OCI-LY3 (cell line): ENCODE data around the gene MLST8.

Experiments
- H2AFZ ChIP-seq: fragments of 200-600, 300-600 bp; shearing (Covaris generic); 2 replicates; pipeline ENCODE4 v1.6.0; 2014; ENCODE audit warnings: antibody characterized with exemption, low read depth, low read length
- H3K27ac ChIP-seq: fragments of 200-600, 300-600 bp; sonication (generic); 2 replicates; pipeline ENCODE4 v1.5.1; 2014; ENCODE audit warnings: mild to moderate bottlenecking, low read length, moderate library complexity, mixed read lengths
- H3K27me3 ChIP-seq: fragments of 200-600, 300-600 bp; sonication (generic); 2 replicates; pipeline ENCODE4 v1.6.1; 2014; ENCODE audit warnings: low read depth, low read length, mixed read lengths
- H3K36me3 ChIP-seq: fragments of 200-600, 300-600 bp; sonication (generic); replicated peaks from 2 replicates; pipeline ENCODE3; 2014; ENCODE audit warnings: low read depth, low read length, mixed read lengths
- H3K4me1 ChIP-seq: fragments of 300-600, 200-600 bp; sonication (generic); 2 replicates; pipeline ENCODE4 v1.6.1; 2014; ENCODE audit warnings: low read length, mixed read lengths
- H3K4me2 ChIP-seq: fragments of 200-600, 300-600 bp; sonication (generic); 2 replicates; pipeline ENCODE4 v1.6.1; 2014; ENCODE audit warnings: low read length, mixed read lengths
- H3K4me3 ChIP-seq: fragments of 300-600, 200-600 bp; sonication (generic); 2 replicates; pipeline ENCODE4 v1.5.1; 2014; ENCODE audit warnings: antibody characterized with exemption, mild to moderate bottlenecking, low read length, moderate library complexity
- H3K79me2 ChIP-seq: fragments of 300-600, 200-600 bp; shearing (Covaris generic); 2 replicates; pipeline ENCODE4 v1.6.1; 2014; ENCODE audit warnings: mild to moderate bottlenecking, low read length, mixed read lengths
- H3K9ac ChIP-seq: fragments of 300-600, 200-600 bp; shearing (Covaris generic); 2 replicates; pipeline ENCODE4 v1.6.0; 2014; ENCODE audit warnings: mild to moderate bottlenecking, low read length, moderate library complexity
- H3K9me3 ChIP-seq: fragments of 200-600, 300-600 bp; shearing (Covaris generic); 2 replicates; pipeline ENCODE4 v1.6.1; 2014; ENCODE audit warnings: low read length, mixed read lengths; ENCODE audit not compliant: insufficient read depth
- H4K20me1 ChIP-seq: fragments of 200-600, 300-600 bp; sonication (generic); 2 replicates; pipeline ENCODE4 v1.6.1; 2016; ENCODE audit warnings: low read length, mixed read lengths; ENCODE audit not compliant: insufficient read depth
- EZH2phosphoT487 ChIP-seq: fragments of 200-600 bp; shearing (Covaris generic); IDR thresholded peaks from 2 replicates; pipeline ENCODE4 v1.6.1; 2018; ENCODE audit warnings: antibody characterized with exemption, mixed run types, low read depth
- TF ChIP-seq, protein P1 (sequence below): fragments of 200-600, 300-600 bp; sonication (generic); IDR thresholded peaks from 2 replicates; pipeline ENCODE4 v1.5.1; 2014; ENCODE audit warnings: antibody characterized with exemption, low read length, low read depth

MLST8 gene

DNA sequence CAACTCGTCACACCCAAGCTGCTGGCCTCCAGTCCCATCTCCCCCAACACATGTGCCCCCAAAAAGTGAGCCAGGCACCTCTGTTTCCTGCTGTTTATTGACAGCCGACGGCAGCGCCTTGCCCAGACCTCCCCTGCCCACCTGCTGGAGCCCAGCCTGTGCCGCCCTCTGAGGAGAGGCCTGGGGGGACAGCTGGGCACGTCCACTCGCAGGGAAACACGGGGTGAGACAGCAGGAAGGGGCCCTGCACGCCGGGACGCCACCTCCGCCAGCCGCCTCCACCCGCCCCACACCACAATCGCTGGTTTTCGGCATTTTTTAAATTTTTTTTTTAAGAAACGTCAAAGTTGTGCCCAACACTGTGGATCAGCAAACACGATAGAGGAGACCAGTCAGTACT is 28.2 kb upstream of the MLST8 start:
- H3K9me3 ChIP-seq: no peaks in the 10 kb centered on the region
- no peak overlapping the region for H3K4me3 ChIP-seq
- no peaks in the 10 kb centered on the region for H4K20me1 ChIP-seq
- no peak overlapping the region for H3K27ac ChIP-seq
- peaks cover 17% of the 10 kb centered on the region for H3K36me3 ChIP-seq
- H3K4me2 ChIP-seq: no peak overlapping the region
- H2AFZ ChIP-seq: no peak overlapping the region
- TF ChIP-seq EZH2phosphoT487: no peak
- TF ChIP-seq, protein P1, sequence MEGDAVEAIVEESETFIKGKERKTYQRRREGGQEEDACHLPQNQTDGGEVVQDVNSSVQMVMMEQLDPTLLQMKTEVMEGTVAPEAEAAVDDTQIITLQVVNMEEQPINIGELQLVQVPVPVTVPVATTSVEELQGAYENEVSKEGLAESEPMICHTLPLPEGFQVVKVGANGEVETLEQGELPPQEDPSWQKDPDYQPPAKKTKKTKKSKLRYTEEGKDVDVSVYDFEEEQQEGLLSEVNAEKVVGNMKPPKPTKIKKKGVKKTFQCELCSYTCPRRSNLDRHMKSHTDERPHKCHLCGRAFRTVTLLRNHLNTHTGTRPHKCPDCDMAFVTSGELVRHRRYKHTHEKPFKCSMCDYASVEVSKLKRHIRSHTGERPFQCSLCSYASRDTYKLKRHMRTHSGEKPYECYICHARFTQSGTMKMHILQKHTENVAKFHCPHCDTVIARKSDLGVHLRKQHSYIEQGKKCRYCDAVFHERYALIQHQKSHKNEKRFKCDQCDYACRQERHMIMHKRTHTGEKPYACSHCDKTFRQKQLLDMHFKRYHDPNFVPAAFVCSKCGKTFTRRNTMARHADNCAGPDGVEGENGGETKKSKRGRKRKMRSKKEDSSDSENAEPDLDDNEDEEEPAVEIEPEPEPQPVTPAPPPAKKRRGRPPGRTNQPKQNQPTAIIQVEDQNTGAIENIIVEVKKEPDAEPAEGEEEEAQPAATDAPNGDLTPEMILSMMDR: no peak
- no peaks in the 10 kb centered on the region for H3K79me2 ChIP-seq
- no peaks in the 10 kb centered on the region for H3K27me3 ChIP-seq
- H3K9ac ChIP-seq: no peak overlapping the region
- no peaks in the 10 kb centered on the region for H3K4me1 ChIP-seq

DNA sequence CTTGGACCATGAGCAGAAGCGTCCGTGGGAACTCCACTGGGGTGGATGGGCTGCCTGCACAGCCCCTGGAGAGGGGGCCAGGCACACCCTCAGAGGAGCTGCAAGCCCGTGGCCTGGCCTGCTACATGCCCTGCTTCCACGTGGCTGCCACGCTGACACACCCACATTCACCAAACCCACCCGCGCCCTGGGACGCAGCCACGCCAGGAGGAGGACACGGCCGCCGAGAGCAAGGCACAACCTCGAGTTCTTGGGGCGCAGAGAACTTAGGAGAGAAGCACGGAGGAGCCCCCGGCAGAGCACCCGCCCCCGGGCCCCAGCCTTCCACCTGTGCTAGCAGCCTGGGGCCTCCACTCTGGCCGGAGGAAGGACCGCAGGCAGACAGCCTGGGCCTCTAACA is 27.7 kb upstream of the MLST8 start:
- TF ChIP-seq EZH2phosphoT487: no peak
- TF ChIP-seq, protein P1: no peak
- no peak overlapping the region for H3K4me3 ChIP-seq
- no peak overlapping the region for H3K9ac ChIP-seq
- no peaks in the 10 kb centered on the region for H3K9me3 ChIP-seq
- H3K4me1 ChIP-seq: no peaks in the 10 kb centered on the region
- H3K79me2 ChIP-seq: no peaks in the 10 kb centered on the region
- H2AFZ ChIP-seq: no peak overlapping the region
- peaks cover 17% of the 10 kb centered on the region for H3K36me3 ChIP-seq
- H3K4me2 ChIP-seq: no peak overlapping the region
- H4K20me1 ChIP-seq: no peaks in the 10 kb centered on the region
- H3K27ac ChIP-seq: no peak overlapping the region
- no peaks in the 10 kb centered on the region for H3K27me3 ChIP-seq

GRCh38 chr16:2178321-2179106 is 26.7 kb upstream of the MLST8 start:
- Histone ChIP-seq H3K27ac (no peak overlapping the region), H4K20me1 (no peaks in the 10 kb centered on the region), H3K4me2 (no peak overlapping the region), H3K9me3 (no peaks in the 10 kb centered on the region), H3K36me3 (peaks cover 17% of the 10 kb centered on the region), H3K79me2 (no peaks in the 10 kb centered on the region), H2AFZ (no peak overlapping the region), H3K4me3 (no peak overlapping the region), H3K4me1 (no peaks in the 10 kb centered on the region), H3K27me3 (no peaks in the 10 kb centered on the region), H3K9ac (no peak overlapping the region)
- no peak for TF ChIP-seq EZH2phosphoT487
- TF ChIP-seq, protein P1: no peak

DNA sequence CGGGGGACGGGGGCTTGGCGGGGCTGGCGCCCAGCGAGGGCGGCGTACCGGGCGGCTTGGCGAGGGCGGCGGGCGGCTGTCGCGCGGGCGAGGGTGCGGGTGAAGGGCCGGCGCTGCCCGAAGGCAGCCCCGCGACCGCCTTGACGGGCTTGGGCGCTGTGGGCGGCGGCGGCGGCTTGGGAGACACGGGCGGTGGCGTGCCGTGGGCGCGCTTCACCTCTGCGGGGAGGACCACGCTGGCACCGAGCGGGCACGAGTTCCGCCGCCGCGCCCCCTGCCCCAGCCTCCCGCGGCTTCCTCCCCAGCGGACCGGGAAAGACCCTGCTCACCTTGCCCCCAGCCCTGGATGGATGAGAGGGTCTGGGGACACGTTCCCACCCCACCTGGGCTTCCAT is 26.1 kb upstream of the MLST8 start:
- H3K4me1 ChIP-seq: no peaks in the 10 kb centered on the region
- TF ChIP-seq, protein P1: no peak
- no peak for TF ChIP-seq EZH2phosphoT487
- H3K4me3 ChIP-seq: no peak overlapping the region
- no peaks in the 10 kb centered on the region for H3K79me2 ChIP-seq
- H4K20me1 ChIP-seq: no peaks in the 10 kb centered on the region
- H3K9ac ChIP-seq: no peak overlapping the region
- H3K27ac ChIP-seq: no peak overlapping the region
- H2AFZ ChIP-seq: no peak overlapping the region
- no peak overlapping the region for H3K4me2 ChIP-seq
- H3K27me3 ChIP-seq: no peaks in the 10 kb centered on the region
- H3K9me3 ChIP-seq: no peaks in the 10 kb centered on the region
- H3K36me3 ChIP-seq: peaks cover 13% of the 10 kb centered on the region
